GM19372 (cell line): ENCODE results near the gene RCBTB1.
"Not testable (repeated sequence)": the region's sequence is repeated elsewhere in the genome, so short reads cannot be mapped to it uniquely, and the experiment has no call there.

Experiments used
- ATAC-seq: cut with Tn5 transposase; IDR thresholded peaks from one replicate; pipeline ENCODE4 v1.9.1; 2021; ENCODE audit warnings: mild to moderate bottlenecking, low read depth, moderate library complexity; ENCODE audit not compliant: unreplicated experiment

Gene RCBTB1

GRCh38 chr13:49585220-49586157 lies at the start of gene RCBTB1:
Gene RCBTB1 (minus strand): TSS chr13:49585558. CDS start chr13:49567279, 18,279 bp downstream.
- peak; percentile 86 for ATAC-seq

- no peak for ATAC-seq
Measured at GRCh38 chr13:49633710-49634109, 48.4 kb upstream of the RCBTB1 start.

GRCh38 chr13:49632156-49632555 lies 46.8 kb upstream of the RCBTB1 start:
- ATAC-seq: no peak

- no peak for ATAC-seq
Measured at GRCh38 chr13:49630580-49630979, 45.2 kb upstream of the RCBTB1 start.

- ATAC-seq: no peak
Measured at GRCh38 chr13:49629947-49630346, 44.6 kb upstream of the RCBTB1 start.

- no peak for ATAC-seq
Measured at GRCh38 chr13:49629196-49629938, 44.0 kb upstream of the RCBTB1 start.

- peak; percentile 96 for ATAC-seq
Measured at GRCh38 chr13:49627831-49628652, 42.7 kb upstream of the RCBTB1 start, which contains the start of gene ARL11. Gene ARL11 (plus strand): TSS chr13:49628507. CDS start chr13:49630448, 1,941 bp downstream.

- no peak for ATAC-seq
Measured at GRCh38 chr13:49625392-49626079, 40.2 kb upstream of the RCBTB1 start.

- ATAC-seq: no peak
Measured at GRCh38 chr13:49624229-49624628, 38.9 kb upstream of the RCBTB1 start.

- ATAC-seq: no peak
Measured at GRCh38 chr13:49622174-49622946, 37.0 kb upstream of the RCBTB1 start.

- peak; percentile 80 for ATAC-seq
Measured at GRCh38 chr13:49620170-49620621, 34.8 kb upstream of the RCBTB1 start.

- ATAC-seq: no peak
Measured at GRCh38 chr13:49616676-49617065, 31.3 kb upstream of the RCBTB1 start.

GRCh38 chr13:49615836-49616675 lies 30.7 kb upstream of the RCBTB1 start:
- ATAC-seq: no peak

GRCh38 chr13:49612042-49612441 lies 26.7 kb upstream of the RCBTB1 start:
- ATAC-seq: not testable (repeated sequence)

- ATAC-seq: no peak
Measured at GRCh38 chr13:49610176-49610575, 24.8 kb upstream of the RCBTB1 start.

GRCh38 chr13:49608651-49609331 lies 23.4 kb upstream of the RCBTB1 start:
- no peak for ATAC-seq

GRCh38 chr13:49607761-49608160 lies 22.4 kb upstream of the RCBTB1 start:
- ATAC-seq: no peak
